ENCODE results near the gene MBIP.

- no peak for TF ChIP-seq CTCF (conservative IDR thresholded peaks at IDR 0.05)
- TF ChIP-seq ZFX (IDR thresholded peaks at IDR 0.05), result no peak
Observed at GRCh38 chr14:36362648-36363047, 42.2 kb upstream of the MBIP start.

All from C4-2B (cell line).